Mucosa of descending colon (tissue), 3 donors: ENCODE results near the gene CLIC3. TPM values are rescaled to one million over a fixed set of nuclear protein-coding genes. Genes with fewer than 3 reads are reported as not detected.

Experiments used
- ATAC-seq: fragments of 200-7000 bp; cut with Tn5 transposase; one replicate; pipeline ENCODE4 v1.9.1; 2020; ENCODE audit warnings: mild to moderate bottlenecking, moderate library complexity
- DNase-seq, 3 donors: peaks; one replicate each; pipeline ENCODE4 v3.0.0-alpha.2; 2020
- H3K36me3 ChIP-seq: fragments of 200-600 bp; one replicate; pipeline ENCODE4 v1.8.0; 2021; ENCODE audit warnings: low read depth, mild to moderate bottlenecking
- H3K4me1 ChIP-seq: fragments of 200-600 bp; one replicate; pipeline ENCODE4 v1.8.0; 2021; ENCODE audit warnings: low read depth, mild to moderate bottlenecking
- H3K4me3 ChIP-seq: fragments of 200-600 bp; one replicate; pipeline ENCODE4 v1.8.0; 2021; ENCODE audit warnings: mild to moderate bottlenecking
- H3K9me3 ChIP-seq: fragments of 200-600 bp; one replicate; pipeline ENCODE4 v1.8.0; 2021; ENCODE audit warnings: mild to moderate bottlenecking
- intact Hi-C, 2 donors: fragments of 100-400 bp; cut with DNase I in 1 of 2; cut with micrococcal nuclease in 1 of 2; formaldehyde crosslinking; loops; one replicate each; pipeline versions ENCODE4 v1.11.0 to v1.11.1; 2022; cut with DNase I, micrococcal nuclease
- total RNA-seq, 3 donors: library from RNA; stranded (reverse); fragmentation: NEBNext Ultra II Directional in 2 of 3; extraction: Animal tissue kit (Norgen Biotek cat#: 25700) in 2 of 3; gene quantifications; one replicate each; pipeline versions ENCODE4 v1.2.1 to v1.2.4, GENCODE V29; 2021 to 2023
- TF ChIP-seq, protein P1 (sequence below): fragments of 200-600 bp; IDR thresholded peaks from one replicate; pipeline ENCODE4 v1.8.0; 2022; ENCODE audit warnings: antibody characterized with exemption, mild to moderate bottlenecking
- donor health status: DM: no; HTN: no; CAD: no; lungs with moderate emphysema.
- donor health status: DM: no; HTN: no; CAD: no.
- donor health status: DM: no; HTN: yes; CAD: no.

The CLIC3 gene
- total RNA-seq, 3 donors from 2014 or later, result 0.82 to 1.9 (median 0.99) TPM

DNA sequence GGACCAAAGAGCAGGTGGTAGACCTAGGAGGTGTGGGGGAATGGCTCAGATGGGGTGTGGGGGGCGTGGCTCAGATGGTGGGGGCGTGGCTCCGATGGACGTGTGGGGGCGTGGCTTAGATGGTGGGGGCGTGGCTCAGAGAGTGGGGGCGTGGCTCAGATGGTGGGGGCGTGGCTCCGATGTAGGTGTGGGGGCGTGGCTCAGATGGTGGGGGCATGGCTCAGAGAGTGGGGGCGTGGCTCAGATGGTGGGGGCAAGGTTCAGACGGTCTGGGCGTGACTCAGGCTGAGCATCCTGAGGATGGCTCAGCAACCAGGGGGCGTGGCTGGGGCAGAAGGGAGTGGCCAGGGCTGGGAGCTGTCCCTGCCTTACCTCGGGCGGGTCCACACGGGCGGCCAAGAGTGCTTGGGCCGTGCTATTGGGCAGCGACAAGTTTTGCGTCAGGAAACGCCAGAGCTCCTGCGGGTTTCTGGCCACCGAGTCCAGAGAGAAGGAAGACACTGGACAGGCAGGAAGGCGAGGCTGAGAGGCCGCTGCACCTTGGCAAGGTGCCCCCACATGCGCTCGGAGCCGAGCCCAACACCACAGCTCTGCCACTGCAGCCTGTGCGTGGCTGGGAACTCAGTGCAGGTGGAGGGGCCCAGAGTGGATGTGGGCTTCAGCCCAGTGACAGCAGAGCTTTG, 25.8 kb upstream of the CLIC3 start:
- H3K4me3 ChIP-seq, result no peak overlapping the region
- intact Hi-C loops, result no loop called here
- DNase-seq, result peak; percentile 97 to 98 (median 98)
- H3K36me3 ChIP-seq, result no peaks in the 10 kb centered on the region
- no peaks in the 10 kb centered on the region for H3K9me3 ChIP-seq
- peak; percentile 93 for ATAC-seq
- TF ChIP-seq, protein P1, sequence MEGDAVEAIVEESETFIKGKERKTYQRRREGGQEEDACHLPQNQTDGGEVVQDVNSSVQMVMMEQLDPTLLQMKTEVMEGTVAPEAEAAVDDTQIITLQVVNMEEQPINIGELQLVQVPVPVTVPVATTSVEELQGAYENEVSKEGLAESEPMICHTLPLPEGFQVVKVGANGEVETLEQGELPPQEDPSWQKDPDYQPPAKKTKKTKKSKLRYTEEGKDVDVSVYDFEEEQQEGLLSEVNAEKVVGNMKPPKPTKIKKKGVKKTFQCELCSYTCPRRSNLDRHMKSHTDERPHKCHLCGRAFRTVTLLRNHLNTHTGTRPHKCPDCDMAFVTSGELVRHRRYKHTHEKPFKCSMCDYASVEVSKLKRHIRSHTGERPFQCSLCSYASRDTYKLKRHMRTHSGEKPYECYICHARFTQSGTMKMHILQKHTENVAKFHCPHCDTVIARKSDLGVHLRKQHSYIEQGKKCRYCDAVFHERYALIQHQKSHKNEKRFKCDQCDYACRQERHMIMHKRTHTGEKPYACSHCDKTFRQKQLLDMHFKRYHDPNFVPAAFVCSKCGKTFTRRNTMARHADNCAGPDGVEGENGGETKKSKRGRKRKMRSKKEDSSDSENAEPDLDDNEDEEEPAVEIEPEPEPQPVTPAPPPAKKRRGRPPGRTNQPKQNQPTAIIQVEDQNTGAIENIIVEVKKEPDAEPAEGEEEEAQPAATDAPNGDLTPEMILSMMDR, result no peak
- H3K4me1 ChIP-seq, result peaks cover 31% of the 10 kb centered on the region

DNA sequence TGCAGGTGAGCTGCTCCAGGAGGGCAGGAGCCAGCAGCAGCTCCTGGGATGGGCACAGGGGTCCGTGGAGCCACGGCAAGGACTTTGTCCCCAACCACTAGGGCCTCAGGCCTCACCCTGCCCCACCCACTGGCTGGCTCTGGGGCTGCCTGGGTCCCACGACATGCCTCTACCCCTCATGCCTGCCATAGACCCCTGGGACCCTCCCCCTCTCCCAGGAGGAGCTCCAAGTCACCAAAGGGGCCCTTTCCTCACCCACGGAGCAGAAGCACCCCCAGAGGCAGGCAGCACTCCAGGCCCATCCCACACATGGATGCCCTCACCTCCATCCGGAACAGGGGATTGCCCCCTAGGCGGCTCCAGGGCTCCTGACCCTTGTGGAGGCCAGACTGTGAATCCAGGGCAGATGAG, 25.2 kb upstream of the CLIC3 start:
- Histone ChIP-seq H3K4me1 (peaks cover 27% of the 10 kb centered on the region), H3K9me3 (no peaks in the 10 kb centered on the region), H3K4me3 (no peak overlapping the region), H3K36me3 (no peaks in the 10 kb centered on the region)
- ATAC-seq (peak; percentile 7), DNase-seq (peak in 2 of 3 donors; percentile 58 to 74)
- TF ChIP-seq, protein P1, result no peak
- intact Hi-C loops, result no loop called here

GRCh38 chr9:137020771-137021567, 24.6 kb upstream of the CLIC3 start:
- no peaks in the 10 kb centered on the region for H3K36me3 ChIP-seq
- H3K4me1 ChIP-seq, result peaks cover 20% of the 10 kb centered on the region
- no peak overlapping the region for H3K4me3 ChIP-seq
- no peak for DNase-seq
- no peaks in the 10 kb centered on the region for H3K9me3 ChIP-seq
- intact Hi-C loops, result no loop called here
- TF ChIP-seq, protein P1, result no peak
- no peak for ATAC-seq

DNA sequence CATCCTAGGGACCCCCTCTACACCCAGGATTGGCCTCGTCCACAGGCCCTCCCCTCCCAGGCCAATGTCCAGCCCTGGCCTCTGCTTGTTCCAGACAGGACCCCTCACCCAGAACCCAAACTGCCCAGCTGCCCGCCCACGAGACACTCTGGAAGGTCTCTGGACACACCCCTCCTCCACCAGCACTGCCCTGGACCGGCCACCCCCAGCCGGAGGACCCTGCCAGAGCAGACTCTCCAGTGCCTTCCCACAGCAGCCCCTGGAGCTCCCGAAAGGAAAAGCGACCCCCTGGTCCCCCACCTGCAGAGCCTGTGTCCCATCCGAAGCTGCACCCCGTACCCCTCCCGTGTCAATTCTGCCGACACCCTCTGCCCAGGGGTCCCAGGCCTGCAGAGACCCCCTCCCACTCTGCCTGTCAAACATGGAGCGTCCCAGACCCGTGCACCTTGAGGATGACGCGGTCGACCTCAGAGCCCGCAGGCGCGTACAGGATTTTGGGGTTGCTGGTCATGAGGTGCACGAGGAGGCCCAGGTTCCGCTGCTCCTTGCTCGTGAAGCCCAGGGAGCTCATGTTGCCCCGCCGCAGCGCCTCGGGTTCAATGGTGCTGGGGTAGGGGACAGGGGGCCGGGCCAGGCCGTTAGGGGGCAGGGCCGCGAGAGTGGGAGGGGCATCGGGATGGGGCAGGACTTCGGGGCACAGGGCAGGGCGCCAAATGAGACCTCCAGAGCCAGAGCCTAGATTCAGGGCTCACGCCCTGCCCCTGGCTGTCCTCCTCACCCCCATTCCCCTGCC, 23.7 kb upstream of the CLIC3 start:
- Histone ChIP-seq H3K4me1 (peaks cover 20% of the 10 kb centered on the region), H3K36me3 (no peaks in the 10 kb centered on the region), H3K4me3 (no peak overlapping the region), H3K9me3 (no peaks in the 10 kb centered on the region)
- ATAC-seq (no peak), DNase-seq (no peak)
- intact Hi-C loops, result no loop called here
- TF ChIP-seq, protein P1, result no peak

DNA sequence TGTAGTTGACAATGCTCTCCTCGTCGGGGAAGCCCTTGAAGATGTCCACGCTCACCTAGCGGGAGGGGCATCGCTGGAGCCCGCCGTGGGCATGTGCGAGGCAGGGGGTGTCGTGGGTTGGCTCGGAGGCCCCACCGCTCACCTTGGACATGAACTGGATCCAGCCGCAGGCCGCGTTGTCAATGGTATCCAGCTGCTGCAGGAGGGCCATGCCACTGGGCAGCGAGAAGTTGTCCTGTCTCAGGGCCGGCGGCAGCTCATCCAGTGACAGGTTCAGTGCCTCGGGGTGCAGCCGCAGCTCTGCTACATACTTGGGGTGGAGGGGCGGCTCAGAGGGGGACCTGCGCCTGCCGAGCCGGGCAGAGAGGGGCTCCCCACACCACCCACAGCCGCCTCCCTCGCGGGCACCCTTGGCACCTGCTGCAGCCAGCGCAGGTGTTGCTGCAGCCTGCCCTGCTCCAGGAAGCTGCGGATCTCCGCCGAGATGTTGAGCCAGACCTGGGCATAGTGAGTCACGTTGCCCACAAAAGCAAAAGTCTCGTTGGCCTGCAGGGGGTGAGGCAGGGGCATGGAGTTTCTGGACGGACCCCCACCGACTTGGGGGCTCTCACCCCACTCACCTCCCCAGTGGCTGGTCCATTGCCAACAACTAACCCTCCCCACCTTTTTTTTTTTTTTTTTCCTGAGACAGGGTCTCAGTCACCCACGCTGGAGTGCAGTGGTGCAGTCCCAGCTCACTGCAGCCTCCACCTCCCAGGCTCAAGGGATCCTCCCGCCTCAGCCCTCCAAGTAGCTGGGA, 22.6 kb upstream of the CLIC3 start:
- DNase-seq (no peak), ATAC-seq (no peak)
- TF ChIP-seq, protein P1, result no peak
- no peaks in the 10 kb centered on the region for H3K9me3 ChIP-seq
- intact Hi-C loops, result no loop called here
- H3K4me3 ChIP-seq, result no peak overlapping the region
- H3K4me1 ChIP-seq, result peaks cover 20% of the 10 kb centered on the region
- H3K36me3 ChIP-seq, result no peaks in the 10 kb centered on the region
